Loucy (cell line): Measurements from ENCODE around the gene NSMCE3.

Experiments used
- H2AFZ ChIP-seq: fragments of 200-600 bp; sonication (generic); 2 replicates; pipeline ENCODE4 v1.6.0; 2016; ENCODE audit warnings: antibody characterized with exemption, mild to moderate bottlenecking, low read length, moderate library complexity
- H3F3A ChIP-seq: fragments of 200-600 bp; 2 replicates; pipeline ENCODE4 v1.6.0; 2016; ENCODE audit warnings: antibody characterized with exemption, low read depth, mild to moderate bottlenecking
- H3K27me3 ChIP-seq: fragments of 200-600 bp; sonication (generic); 2 replicates; pipeline ENCODE4 v1.6.1; 2014; ENCODE audit warnings: low read length, mild to moderate bottlenecking; ENCODE audit not compliant: insufficient read depth, poor library complexity, severe bottlenecking
- H3K36me3 ChIP-seq: fragments of 200-600 bp; sonication (generic); 2 replicates; pipeline ENCODE4 v1.6.1; 2016; ENCODE audit warnings: low read length; ENCODE audit not compliant: insufficient read depth
- H3K4me1 ChIP-seq: fragments of 200-600 bp; sonication (generic); 2 replicates; pipeline ENCODE4 v1.5.1; 2014; ENCODE audit warnings: low read length, mild to moderate bottlenecking; ENCODE audit not compliant: insufficient read depth, poor library complexity, severe bottlenecking
- H3K4me2 ChIP-seq: fragments of 200-600 bp; sonication (generic); 2 replicates; pipeline ENCODE4 v1.6.0; 2014; ENCODE audit warnings: antibody characterized with exemption, low read length, low read depth, mild to moderate bottlenecking; ENCODE audit not compliant: poor library complexity, severe bottlenecking
- H3K4me3 ChIP-seq: fragments of 200-600 bp; sonication (generic); 2 replicates; pipeline ENCODE4 v1.5.1; 2014; ENCODE audit warnings: low read length, mild to moderate bottlenecking, mixed read lengths; ENCODE audit not compliant: poor library complexity, severe bottlenecking
- H3K79me2 ChIP-seq: fragments of 200-600 bp; sonication (generic); 2 replicates; pipeline ENCODE4 v1.6.1; 2014; ENCODE audit warnings: low read length; ENCODE audit not compliant: insufficient read depth
- H3K9ac ChIP-seq: fragments of 200-600 bp; sonication (generic); 2 replicates; pipeline ENCODE4 v1.6.0; 2014; ENCODE audit warnings: mild to moderate bottlenecking, low read depth, low read length, moderate library complexity; ENCODE audit not compliant: poor library complexity, severe bottlenecking
- H3K9me2 ChIP-seq: fragments of 200-600 bp; sonication (generic); replicated peaks from 2 replicates; pipeline ENCODE4 v1.6.1; 2016; ENCODE audit warnings: low read depth, low read length, mixed read lengths
- H3K9me3 ChIP-seq: fragments of 200-600 bp; sonication (generic); 2 replicates; pipeline ENCODE4 v1.6.1; 2014; ENCODE audit warnings: mild to moderate bottlenecking, antibody characterized with exemption, low read length, low read depth; ENCODE audit not compliant: insufficient read depth
- H4K20me1 ChIP-seq: fragments of 200-600 bp; sonication (generic); 2 replicates; pipeline ENCODE4 v1.6.0; 2014; ENCODE audit warnings: antibody characterized with exemption, low read length, mild to moderate bottlenecking; ENCODE audit not compliant: insufficient read depth, poor library complexity, severe bottlenecking
- CTCF ChIP-seq: fragments of 200-600 bp; sonication (generic); conservative IDR thresholded peaks from 2 replicates; pipeline ENCODE4 v1.5.1; 2014; ENCODE audit warnings: mild to moderate bottlenecking, antibody characterized with exemption, low read length
- EZH2phosphoT487 ChIP-seq: fragments of 200-600 bp; IDR thresholded peaks from 2 replicates; pipeline ENCODE4 v1.6.1; 2018; ENCODE audit warnings: antibody characterized with exemption, mild to moderate bottlenecking, moderate library complexity, borderline replicate concordance

The NSMCE3 gene

GRCh38 chr15:29244544-29244943 is 25.1 kb downstream of the NSMCE3 start:
- Histone ChIP-seq H3K27me3 (no peaks in the 10 kb centered on the region), H3F3A (no peaks in the 10 kb centered on the region), H3K4me2 (no peak overlapping the region)

GRCh38 chr15:29244123-29244522 is 25.5 kb downstream of the NSMCE3 start:
- Histone ChIP-seq H3K4me2 (no peak overlapping the region), H3K4me1 (no peaks in the 10 kb centered on the region)

More at GRCh38 chr15:29244544-29244943, 25.1 kb downstream of the NSMCE3 start:
- H3K9me3 ChIP-seq, result 0 out of 2 replicates have a peak, but pooled peaks cover under 1% of the 10 kb centered on the region
- no peaks in the 10 kb centered on the region for H3K36me3 ChIP-seq
- H2AFZ ChIP-seq, result no peak overlapping the region
- TF ChIP-seq CTCF (no peak), EZH2phosphoT487 (no peak)
- no peaks in the 10 kb centered on the region for H3K79me2 ChIP-seq
- no peaks in the 10 kb centered on the region for H3K4me1 ChIP-seq
- H4K20me1 ChIP-seq, result no peaks in the 10 kb centered on the region
- no peak overlapping the region for H3K4me3 ChIP-seq
- no peaks in the 10 kb centered on the region for H3K9me2 ChIP-seq
- H3K9ac ChIP-seq, result no peak overlapping the region

GRCh38 chr15:29242456-29243242 is 27.0 kb downstream of the NSMCE3 start:
- Histone ChIP-seq H4K20me1 (no peaks in the 10 kb centered on the region), H3K9ac (no peak overlapping the region), H3K79me2 (no peaks in the 10 kb centered on the region), H2AFZ (no peak overlapping the region), H3K4me2 (no peak overlapping the region), H3K9me2 (no peaks in the 10 kb centered on the region), H3K4me3 (no peak overlapping the region), H3K27me3 (no peaks in the 10 kb centered on the region), H3F3A (no peaks in the 10 kb centered on the region), H3K4me1 (no peaks in the 10 kb centered on the region), H3K36me3 (no peaks in the 10 kb centered on the region), H3K9me3 (no peaks in the 10 kb centered on the region)
- no peak for TF ChIP-seq EZH2phosphoT487
- no peak for TF ChIP-seq CTCF

More at GRCh38 chr15:29244123-29244522, 25.5 kb downstream of the NSMCE3 start:
- Histone ChIP-seq H3F3A (no peaks in the 10 kb centered on the region), H3K27me3 (no peaks in the 10 kb centered on the region), H4K20me1 (no peaks in the 10 kb centered on the region), H3K9me2 (no peaks in the 10 kb centered on the region), H3K79me2 (no peaks in the 10 kb centered on the region), H3K9me3 (no peaks in the 10 kb centered on the region), H3K9ac (no peak overlapping the region), H3K4me3 (no peak overlapping the region), H2AFZ (no peak overlapping the region), H3K36me3 (no peaks in the 10 kb centered on the region)
- no peak for TF ChIP-seq EZH2phosphoT487
- no peak for TF ChIP-seq CTCF
